Esophagus squamous epithelium (tissue), 5 donors: ENCODE results near the gene PRICKLE3. TPM values are rescaled to one million over a fixed set of nuclear protein-coding genes. Genes with fewer than 3 reads are reported as not detected.

ENCODE experiments used
- DNase-seq: peaks from one replicate; lab custom pipeline; 2025; lab: John Stamatoyannopoulos, UW
- H3K27ac ChIP-seq, 4 donors: fragments of 200-600 bp; sonication (generic); one replicate each; pipeline ENCODE4 v1.5.1; 2016 to 2019; ENCODE audit warnings: mild to moderate bottlenecking in 1 of 4
- H3K27me3 ChIP-seq, 4 donors: fragments of 200-600 bp; sonication (generic); 1 replicate in 3 of 4; 2 replicates in 1 of 4; pipeline versions ENCODE4 v1.5.1 to v1.6.0; 2017 to 2021; ENCODE audit warnings: antibody characterized with exemption in 1 of 4
- H3K36me3 ChIP-seq, 3 donors: fragments of 200-600 bp; sonication (generic); one replicate each; pipeline ENCODE4 v1.5.1; 2016 to 2019
- H3K4me1 ChIP-seq, 3 donors: fragments of 200-600 bp; sonication (generic); one replicate each; pipeline ENCODE4 v1.5.1; 2017 to 2019
- H3K4me3 ChIP-seq, 4 donors: fragments of 200-600 bp; sonication (generic); 1 replicate in 3 of 4; 2 replicates in 1 of 4; pipeline ENCODE4 v1.5.1; 2016 to 2019; ENCODE audit warnings: mild to moderate bottlenecking in 2 of 4, moderate library complexity in 1 of 4
- H3K9me3 ChIP-seq, 3 donors: fragments of 200-600 bp; sonication (generic); one replicate each; pipeline ENCODE4 v1.5.1; 2016 to 2019
- CTCF ChIP-seq, 6 experiments: fragments of 450-650 bp in 4 of 6; fragments of 200-600 bp in 2 of 6; sonication (generic) in 2 of 6; IDR thresholded peaks; one replicate each; pipeline ENCODE4 v1.5.1; 2016 to 2019; ENCODE audit warnings: antibody characterized with exemption in 6 of 6, mild to moderate bottlenecking in 4 of 6, moderate library complexity in 4 of 6
- POLR2A ChIP-seq, 4 donors: fragments of 450-650 bp; IDR thresholded peaks; one replicate each; pipeline ENCODE4 v1.6.1; 2017; ENCODE audit warnings: antibody characterized with exemption in 4 of 4, mild to moderate bottlenecking in 4 of 4, moderate library complexity in 3 of 4
- WGBS, 2 donors: methylation state at CpG; one replicate each; pipeline ENCODE4 v1.1.5; 2018; 5-methylcytosine and 5-hydroxymethylcytosine counted together
- intact Hi-C: fragments of 100-400 bp; cut with DNase I; formaldehyde crosslinking; loops from one replicate; pipeline ENCODE4 v1.15.0; 2022
- total RNA-seq, 4 donors: library from RNA; depleted of rRNA; stranded (reverse); fragments of >200 nt; gene quantifications; one replicate each; pipeline ENCODE4 v1.1.0, GENCODE V29; 2016
- donor health status: DM: yes; HTN: yes; CAD: no.

Gene PRICKLE3
- total RNA-seq, 4 donors from 2014 or later, result 15.7 to 33.8 (median 19.9) TPM

GRCh38 chrX:49184294-49185281 is 1.6 kb downstream of the PRICKLE3 start:
- Histone ChIP-seq H3K36me3 (peaks cover 0 to 38% (median 6%) of the 10 kb centered on the region in 3 donors), H3K4me3 (peak overlapping the region; percentile 49 to 75 (median 59)), H3K27ac (peak overlapping the region; percentile 85 to 92 (median 89)), H3K4me1 (peaks cover 0 to 56% (median 5%) of the 10 kb centered on the region in 3 donors), H3K27me3 (no peaks in the 10 kb centered on the region), H3K9me3 (no peaks in the 10 kb centered on the region)
- 57% methylated on average over 27 of the region's 46 CpGs; no CpG with 5 or more reads in 1 of the 2 donors for WGBS, 2 donors
- intact Hi-C loops, result no loop called here
- DNase-seq, result no peak
- peak in 3 of 4 donors; percentile 22 to 64 (median 31) for TF ChIP-seq POLR2A (IDR thresholded peaks at IDR 0.05)
- no peak for TF ChIP-seq CTCF (IDR thresholded peaks at IDR 0.05)

- Histone ChIP-seq H3K27ac (peak overlapping the region; percentile 59 to 90 (median 86)), H3K4me1 (peaks cover 0 to 49% (median 5%) of the 10 kb centered on the region in 3 donors), H3K9me3 (no peaks in the 10 kb centered on the region), H3K27me3 (no peaks in the 10 kb centered on the region), H3K4me3 (peak overlapping the region in 3 of 4 donors; percentile 56 to 75 (median 62)), H3K36me3 (peaks cover 0 to 46% (median 6%) of the 10 kb centered on the region in 3 donors)
- TF ChIP-seq CTCF (IDR thresholded peaks at IDR 0.05), result no peak
- TF ChIP-seq POLR2A (IDR thresholded peaks at IDR 0.05), result no peak
- DNase-seq, result no peak
- 0 to 55% methylated on average over 1 to 5 of the region's 18 CpGs for WGBS, 2 donors
- intact Hi-C loops, result no loop called here
Observed at GRCh38 chrX:49183701-49184281, 2.4 kb downstream of the PRICKLE3 start.

GRCh38 chrX:49179358-49179757 is 6.8 kb downstream of the PRICKLE3 start:
- peak overlapping the region in 1 of 4 donors; percentile 96 for H3K27ac ChIP-seq
- H3K27me3 ChIP-seq, result no peaks in the 10 kb centered on the region
- TF ChIP-seq POLR2A (IDR thresholded peaks at IDR 0.05) (no peak), CTCF (IDR thresholded peaks at IDR 0.05) (no peak)
- 65% methylated on average over 2 of the region's 2 CpGs; no CpG with 5 or more reads in 1 of the 2 donors for WGBS, 2 donors
- DNase-seq, result no peak
- intact Hi-C loops, result no loop called here
- H3K4me3 ChIP-seq, result no peak overlapping the region
- H3K4me1 ChIP-seq, result peaks cover 0 to 52% (median 3%) of the 10 kb centered on the region in 3 donors
- peaks cover 0 to 76% (median 6%) of the 10 kb centered on the region in 3 donors for H3K36me3 ChIP-seq
- no peaks in the 10 kb centered on the region for H3K9me3 ChIP-seq

- TF ChIP-seq POLR2A (IDR thresholded peaks at IDR 0.05) (no peak), CTCF (IDR thresholded peaks at IDR 0.05) (no peak)
- H3K4me1 ChIP-seq, result peaks cover 0 to 52% (median 3%) of the 10 kb centered on the region in 3 donors
- no peak overlapping the region for H3K4me3 ChIP-seq
- H3K27me3 ChIP-seq, result no peaks in the 10 kb centered on the region
- WGBS, 2 donors, result 83 to 100% methylated on average over 1 of the region's 3 CpGs
- no peak for DNase-seq
- H3K27ac ChIP-seq, result peak overlapping the region; percentile 81 to 96 (median 90)
- intact Hi-C loops, result no loop called here
- peaks cover 0 to 81% (median 2%) of the 10 kb centered on the region in 3 donors for H3K36me3 ChIP-seq
- H3K9me3 ChIP-seq, result no peaks in the 10 kb centered on the region
Observed at GRCh38 chrX:49178537-49178936, 7.6 kb downstream of the PRICKLE3 start.
